ENCODE measurements around the gene DDT. TPM values are rescaled to one million over a fixed set of nuclear protein-coding genes. Genes with fewer than 3 reads are reported as not detected.
"Not testable (repeated sequence)": the region's sequence is repeated elsewhere in the genome, so short reads cannot be mapped to it uniquely, and the experiment has no call there.

Gene DDT
- 80.0 to 85.3 TPM (median 80.3 TPM) in 3 replicates for total RNA-seq

DNA sequence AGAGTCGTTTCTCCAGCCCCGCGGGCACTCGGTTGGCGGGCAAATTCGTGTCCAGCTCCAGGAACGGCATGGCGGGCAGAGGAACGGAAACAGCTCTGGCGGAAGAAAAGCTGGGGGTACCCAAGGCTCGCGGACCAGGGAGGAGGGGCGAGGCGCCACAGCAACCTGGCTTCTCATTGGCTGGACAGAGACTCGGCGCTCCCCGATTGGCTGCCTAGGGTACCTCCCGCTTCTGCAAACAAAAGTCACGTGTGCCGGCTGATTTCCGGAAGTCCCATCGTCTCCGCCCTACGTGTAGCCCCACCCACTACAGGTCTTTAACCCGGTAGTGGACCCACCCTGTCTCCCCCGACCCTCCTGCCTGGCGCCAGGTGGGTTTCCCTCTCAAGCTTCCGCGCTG, at the start of gene DDT:
Gene DDT (minus strand): TSS at position 97 of the 400 bp plus-strand sequence. CDS start 27 bp downstream, at position 70.
- DNase-seq (ENCODE audit: low spot score in 2 of 2, unreplicated experiment in 2 of 2); H3K9me3 Mint-ChIP-seq; H3K4me1 Mint-ChIP-seq; H3K36me3 Mint-ChIP-seq; H3K4me3 Mint-ChIP-seq; H3K27me3 Mint-ChIP-seq (ENCODE audit: low read depth); H3K27ac Mint-ChIP-seq: not testable (repeated sequence)

DNA sequence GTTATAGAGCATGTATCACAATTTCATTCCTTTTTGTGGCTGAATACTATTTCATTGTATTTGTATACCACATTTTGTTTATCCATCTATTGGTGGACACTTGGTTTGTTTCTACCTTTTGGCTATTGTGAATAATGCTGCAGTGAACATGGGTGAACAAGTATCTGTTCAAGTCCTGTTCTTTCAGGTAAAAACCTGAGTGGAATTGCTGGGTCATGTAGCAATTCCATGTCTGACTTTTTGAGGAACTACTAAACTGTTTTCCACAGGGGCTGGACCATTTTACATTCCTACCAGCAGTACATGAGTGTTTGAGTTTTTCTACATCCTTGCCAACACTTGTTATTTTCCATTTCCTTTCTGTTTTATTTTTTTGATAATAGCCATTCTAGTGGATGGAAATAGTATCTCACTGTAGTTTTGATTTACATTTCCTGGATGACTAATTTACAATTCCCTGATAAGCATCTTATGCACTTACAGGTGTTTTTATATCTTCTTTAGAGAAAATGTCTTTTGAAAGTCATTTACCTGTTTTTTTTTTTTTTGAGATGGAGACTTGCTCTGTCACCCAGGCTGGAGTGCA, 49.1 kb upstream of the DDT start:
- peaks cover 26% of the 10 kb centered on the region for H3K9me3 Mint-ChIP-seq
- H3K27ac Mint-ChIP-seq, result no peak overlapping the region
- TF ChIP-seq, protein P1, sequence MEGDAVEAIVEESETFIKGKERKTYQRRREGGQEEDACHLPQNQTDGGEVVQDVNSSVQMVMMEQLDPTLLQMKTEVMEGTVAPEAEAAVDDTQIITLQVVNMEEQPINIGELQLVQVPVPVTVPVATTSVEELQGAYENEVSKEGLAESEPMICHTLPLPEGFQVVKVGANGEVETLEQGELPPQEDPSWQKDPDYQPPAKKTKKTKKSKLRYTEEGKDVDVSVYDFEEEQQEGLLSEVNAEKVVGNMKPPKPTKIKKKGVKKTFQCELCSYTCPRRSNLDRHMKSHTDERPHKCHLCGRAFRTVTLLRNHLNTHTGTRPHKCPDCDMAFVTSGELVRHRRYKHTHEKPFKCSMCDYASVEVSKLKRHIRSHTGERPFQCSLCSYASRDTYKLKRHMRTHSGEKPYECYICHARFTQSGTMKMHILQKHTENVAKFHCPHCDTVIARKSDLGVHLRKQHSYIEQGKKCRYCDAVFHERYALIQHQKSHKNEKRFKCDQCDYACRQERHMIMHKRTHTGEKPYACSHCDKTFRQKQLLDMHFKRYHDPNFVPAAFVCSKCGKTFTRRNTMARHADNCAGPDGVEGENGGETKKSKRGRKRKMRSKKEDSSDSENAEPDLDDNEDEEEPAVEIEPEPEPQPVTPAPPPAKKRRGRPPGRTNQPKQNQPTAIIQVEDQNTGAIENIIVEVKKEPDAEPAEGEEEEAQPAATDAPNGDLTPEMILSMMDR (IDR thresholded peaks at IDR 0.05; ENCODE audit: unreplicated experiment), result no peak
- no peak for DNase-seq (ENCODE audit: low spot score in 2 of 2, unreplicated experiment in 2 of 2)
- no peaks in the 10 kb centered on the region for H3K27me3 Mint-ChIP-seq (ENCODE audit: low read depth)
- peaks cover 3% of the 10 kb centered on the region for H3K4me1 Mint-ChIP-seq
- peaks cover 30% of the 10 kb centered on the region for H3K36me3 Mint-ChIP-seq
- H3K4me3 Mint-ChIP-seq, result no peak overlapping the region

DNA sequence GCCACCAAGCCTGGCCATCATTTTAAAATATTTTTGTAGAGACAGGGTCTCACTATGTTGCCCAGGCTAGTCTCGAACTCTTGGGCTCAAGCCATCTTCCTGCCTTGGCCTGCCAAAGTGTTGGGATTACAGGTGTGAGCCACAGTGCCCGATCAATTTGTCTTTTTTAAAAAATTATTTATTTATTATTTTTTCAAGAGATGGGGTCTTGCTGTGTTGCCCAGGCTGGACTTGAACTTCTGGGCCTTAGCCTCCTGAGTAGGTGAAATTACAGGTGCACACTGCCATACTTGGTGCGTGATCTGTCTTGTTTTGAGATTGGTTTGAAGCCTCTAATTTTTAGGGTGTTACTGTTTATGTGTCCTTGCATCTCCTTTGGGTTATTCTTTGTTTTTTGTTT, 47.1 kb upstream of the DDT start:
- H3K4me3 Mint-ChIP-seq, result no peak overlapping the region
- peaks cover 30% of the 10 kb centered on the region for H3K9me3 Mint-ChIP-seq
- DNase-seq (ENCODE audit: low spot score in 2 of 2, unreplicated experiment in 2 of 2), result no peak
- no peak overlapping the region for H3K27ac Mint-ChIP-seq
- peaks cover 32% of the 10 kb centered on the region for H3K36me3 Mint-ChIP-seq
- TF ChIP-seq, protein P1 (IDR thresholded peaks at IDR 0.05; ENCODE audit: unreplicated experiment), result no peak
- no peaks in the 10 kb centered on the region for H3K27me3 Mint-ChIP-seq (ENCODE audit: low read depth)
- no peaks in the 10 kb centered on the region for H3K4me1 Mint-ChIP-seq

DNA sequence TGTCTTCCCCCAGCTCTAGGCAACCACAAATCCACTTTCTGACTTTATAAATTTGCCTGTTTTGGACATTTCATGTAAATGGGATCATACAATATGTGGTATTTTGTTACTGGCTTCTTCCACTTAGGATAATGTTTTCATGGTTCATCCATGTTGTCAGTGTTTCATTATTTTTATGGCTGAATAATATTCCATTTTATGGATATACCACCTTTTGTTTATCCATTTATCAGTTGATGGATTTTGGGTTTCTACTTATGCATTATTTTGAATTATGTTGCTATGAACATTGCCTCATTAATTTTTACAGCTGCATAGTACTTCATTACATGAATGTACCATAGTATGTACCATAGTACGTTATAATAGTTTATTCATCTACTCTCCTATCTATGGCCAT, 41.9 kb upstream of the DDT start:
- H3K9me3 Mint-ChIP-seq, result peaks cover 8% of the 10 kb centered on the region
- H3K27me3 Mint-ChIP-seq (ENCODE audit: low read depth), result no peaks in the 10 kb centered on the region
- TF ChIP-seq, protein P1 (IDR thresholded peaks at IDR 0.05; ENCODE audit: unreplicated experiment), result no peak
- no peak for DNase-seq (ENCODE audit: low spot score in 2 of 2, unreplicated experiment in 2 of 2)
- peaks cover 12% of the 10 kb centered on the region for H3K4me1 Mint-ChIP-seq
- no peak overlapping the region for H3K4me3 Mint-ChIP-seq
- peaks cover 8% of the 10 kb centered on the region for H3K36me3 Mint-ChIP-seq
- H3K27ac Mint-ChIP-seq, result no peak overlapping the region

DNA sequence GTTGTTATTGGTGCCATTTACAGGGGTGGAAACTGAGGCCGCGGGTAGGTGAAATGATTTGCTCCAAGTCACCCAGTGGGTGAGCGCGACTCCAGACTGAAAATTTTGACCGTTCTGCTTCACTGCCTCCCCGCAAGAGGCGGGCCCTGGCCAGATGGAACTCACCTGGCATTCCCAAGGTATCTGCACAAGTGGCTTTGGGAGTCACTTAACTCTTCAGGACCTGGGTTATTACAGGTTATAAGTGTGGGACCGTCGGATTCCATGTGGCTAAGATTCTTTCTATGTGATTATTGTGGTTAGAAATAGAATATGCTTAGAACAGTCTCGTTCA, 37.5 kb upstream of the DDT start:
- Mint-ChIP-seq H3K9me3 (peaks cover 8% of the 10 kb centered on the region), H3K4me1 (peaks cover 16% of the 10 kb centered on the region), H3K36me3 (peaks cover 3% of the 10 kb centered on the region), H3K27me3 (ENCODE audit: low read depth) (no peaks in the 10 kb centered on the region), H3K4me3 (peak overlapping the region; percentile 95), H3K27ac (peak overlapping the region; percentile 95)
- DNase-seq (ENCODE audit: low spot score in 2 of 2, unreplicated experiment in 2 of 2), result no peak
- TF ChIP-seq, protein P1 (IDR thresholded peaks at IDR 0.05; ENCODE audit: unreplicated experiment), result no peak

DNA sequence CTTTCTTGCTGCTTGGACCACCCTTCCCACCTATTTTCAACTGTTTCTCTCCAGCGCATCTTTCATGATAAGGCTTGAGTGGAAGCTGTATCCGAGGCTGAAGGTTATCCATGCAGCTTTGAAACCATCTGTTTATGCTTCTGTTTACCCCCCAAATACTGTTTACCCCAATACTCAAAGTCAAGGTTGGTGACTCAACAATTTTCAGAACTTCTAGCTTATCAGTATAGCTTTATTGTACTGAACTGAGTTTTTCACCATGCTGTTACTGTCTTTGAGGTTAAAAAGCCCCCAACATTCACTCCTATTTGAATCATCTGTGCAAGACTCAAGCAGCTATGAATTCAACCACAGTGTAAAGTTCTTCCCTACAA, 35.8 kb upstream of the DDT start:
- H3K4me1 Mint-ChIP-seq, result peaks cover 16% of the 10 kb centered on the region
- H3K36me3 Mint-ChIP-seq, result no peaks in the 10 kb centered on the region
- no peaks in the 10 kb centered on the region for H3K27me3 Mint-ChIP-seq (ENCODE audit: low read depth)
- no peaks in the 10 kb centered on the region for H3K9me3 Mint-ChIP-seq
- peak overlapping the region; percentile 26 for H3K27ac Mint-ChIP-seq
- H3K4me3 Mint-ChIP-seq, result peak overlapping the region; percentile 36
- TF ChIP-seq, protein P1 (IDR thresholded peaks at IDR 0.05; ENCODE audit: unreplicated experiment), result no peak
- DNase-seq (ENCODE audit: low spot score in 2 of 2, unreplicated experiment in 2 of 2), result no peak

Data from mesothelial cell of epicardium (in vitro differentiated cells).